Panc1 (cell line): ENCODE results near the gene SERPINB1.

Experiments
- POLR2AphosphoS5 ChIP-seq: IDR thresholded peaks from 2 replicates; pipeline ENCODE4 v1.6.1; 2012; ENCODE audit warnings: mild to moderate bottlenecking, low read depth, low read length, moderate library complexity
- REST ChIP-seq, 2 experiments: IDR thresholded peaks; 2 replicates each; pipeline ENCODE4 v1.6.1; 2011 to 2012; ENCODE audit warnings: low read depth in 2 of 2, control low read depth in 1 of 2, low read length in 1 of 2, mild to moderate bottlenecking in 1 of 2, moderate library complexity in 1 of 2; ENCODE audit not compliant: insufficient read depth in 1 of 2
- SIN3A ChIP-seq: IDR thresholded peaks from 2 replicates; pipeline ENCODE4 v1.6.1; 2012; ENCODE audit warnings: low read depth, mild to moderate bottlenecking, low read length, moderate library complexity, borderline replicate concordance; ENCODE audit not compliant: insufficient read depth
- TCF7L2 ChIP-seq: IDR thresholded peaks from 2 replicates; pipeline ENCODE4 v1.6.1; 2011; ENCODE audit warnings: mild to moderate bottlenecking, low read depth, low read length, inconsistent platforms
- TF ChIP-seq, protein P1 (sequence below): fragments of 450-650 bp; IDR thresholded peaks from 2 replicates; pipeline ENCODE4 v1.5.1; 2017; ENCODE audit warnings: mild to moderate bottlenecking

DNA sequence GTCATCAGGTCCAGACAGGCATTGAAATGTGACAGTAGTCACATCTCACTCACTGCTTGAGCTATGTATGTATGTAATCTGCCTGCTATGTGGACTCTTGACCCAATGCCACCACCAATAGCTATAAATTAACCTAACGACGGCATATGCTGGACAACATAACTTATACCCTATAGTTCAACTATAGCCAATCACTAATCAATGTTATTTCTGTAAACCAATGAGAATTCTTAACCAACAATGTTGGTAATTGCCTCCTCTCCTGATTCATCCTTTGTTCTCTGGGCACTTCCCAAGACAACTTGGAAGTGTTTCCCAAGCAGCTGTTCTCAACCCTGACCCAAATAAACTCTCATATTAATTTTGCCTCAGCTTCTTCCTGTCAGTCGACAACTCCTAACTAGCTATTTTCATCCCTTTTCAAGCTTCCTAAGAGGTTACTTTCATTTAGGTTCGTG, 24.1 kb upstream of the SERPINB1 start:
- TF ChIP-seq, protein P1, sequence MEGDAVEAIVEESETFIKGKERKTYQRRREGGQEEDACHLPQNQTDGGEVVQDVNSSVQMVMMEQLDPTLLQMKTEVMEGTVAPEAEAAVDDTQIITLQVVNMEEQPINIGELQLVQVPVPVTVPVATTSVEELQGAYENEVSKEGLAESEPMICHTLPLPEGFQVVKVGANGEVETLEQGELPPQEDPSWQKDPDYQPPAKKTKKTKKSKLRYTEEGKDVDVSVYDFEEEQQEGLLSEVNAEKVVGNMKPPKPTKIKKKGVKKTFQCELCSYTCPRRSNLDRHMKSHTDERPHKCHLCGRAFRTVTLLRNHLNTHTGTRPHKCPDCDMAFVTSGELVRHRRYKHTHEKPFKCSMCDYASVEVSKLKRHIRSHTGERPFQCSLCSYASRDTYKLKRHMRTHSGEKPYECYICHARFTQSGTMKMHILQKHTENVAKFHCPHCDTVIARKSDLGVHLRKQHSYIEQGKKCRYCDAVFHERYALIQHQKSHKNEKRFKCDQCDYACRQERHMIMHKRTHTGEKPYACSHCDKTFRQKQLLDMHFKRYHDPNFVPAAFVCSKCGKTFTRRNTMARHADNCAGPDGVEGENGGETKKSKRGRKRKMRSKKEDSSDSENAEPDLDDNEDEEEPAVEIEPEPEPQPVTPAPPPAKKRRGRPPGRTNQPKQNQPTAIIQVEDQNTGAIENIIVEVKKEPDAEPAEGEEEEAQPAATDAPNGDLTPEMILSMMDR, result no peak
- TF ChIP-seq SIN3A (no peak), REST (IDR thresholded peaks at IDR 0.05; ENCODE audit: insufficient read depth in 1 of 2, low read depth in 2 of 2, low read length in 1 of 2) (no peak), POLR2AphosphoS5 (no peak), TCF7L2 (no peak)
